Measurements from ENCODE around the gene FXYD3.

The FXYD3 gene

DNA sequence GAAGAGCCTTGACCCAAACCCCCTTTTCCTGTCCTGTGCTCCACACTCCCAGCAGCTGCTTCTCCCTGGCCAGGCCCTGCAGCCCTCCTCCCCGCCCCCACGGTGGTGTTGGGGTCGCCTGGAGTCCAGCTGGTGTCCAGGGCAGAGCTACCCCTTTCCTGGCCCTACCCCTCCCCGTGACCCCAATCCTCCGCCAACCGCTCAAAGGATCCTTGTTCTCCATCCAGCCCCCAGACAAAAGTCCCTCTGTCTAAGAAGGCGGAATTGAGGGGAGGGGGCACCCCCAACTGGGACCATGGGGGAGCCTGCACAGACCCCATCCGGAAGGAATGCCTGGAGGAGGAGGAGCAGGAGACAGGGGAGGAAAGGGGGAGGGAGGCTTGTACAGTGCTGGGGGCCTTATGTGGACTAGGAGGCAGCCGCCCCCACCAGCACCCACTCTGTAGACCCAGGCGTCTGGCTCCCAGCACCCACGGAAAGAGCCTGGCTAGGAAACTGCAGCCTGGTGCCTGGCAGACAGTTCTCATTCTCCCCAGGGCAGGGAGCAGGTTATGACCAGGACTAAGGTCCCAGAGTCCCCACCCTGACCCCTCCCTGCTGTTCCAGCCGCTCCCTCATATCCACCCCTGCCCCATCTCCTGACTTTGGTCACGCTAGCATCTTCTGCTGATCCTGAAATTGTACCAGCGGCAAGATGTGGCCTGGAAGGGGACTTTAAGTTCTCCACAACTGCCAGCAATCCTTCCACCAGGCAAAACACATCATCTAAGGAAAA, at the start of gene FXYD3:
FXYD3 (plus strand) TSS at position 647 of the 775 bp plus-strand sequence. CDS start 3,554 bp downstream, outside the sequence.
- DNase-seq (ENCODE audit: low read depth in 2 of 2), result no peak

DNA sequence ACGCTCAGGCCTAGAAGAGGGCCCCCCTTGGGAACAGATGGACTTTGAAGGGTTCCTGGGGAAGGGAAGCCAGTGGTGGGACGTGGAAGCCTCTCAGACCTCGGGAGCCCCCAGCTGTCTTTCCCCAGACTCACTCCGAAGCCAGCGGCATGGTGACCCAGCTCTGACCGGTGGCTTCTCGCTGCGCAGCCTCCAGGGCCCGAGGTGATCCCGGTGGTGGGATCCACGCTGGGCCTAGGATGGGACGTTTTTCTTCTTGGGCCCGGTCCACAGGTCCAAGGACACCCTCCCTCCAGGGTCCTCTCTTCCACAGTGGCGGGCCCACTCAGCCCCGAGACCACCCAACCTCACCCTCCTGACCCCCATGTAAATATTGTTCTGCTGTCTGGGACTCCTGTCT, 49.5 kb upstream of the FXYD3 start:
- DNase-seq (ENCODE audit: low read depth in 2 of 2), result no peak

GRCh38 chr19:35066691-35067563, 48.7 kb upstream of the FXYD3 start:
- DNase-seq (ENCODE audit: low read depth in 2 of 2), result peak; percentile 86 to 90

- no peak for DNase-seq (ENCODE audit: low read depth in 2 of 2)
Observed at GRCh38 chr19:35068941-35069634, 46.5 kb upstream of the FXYD3 start.

DNA sequence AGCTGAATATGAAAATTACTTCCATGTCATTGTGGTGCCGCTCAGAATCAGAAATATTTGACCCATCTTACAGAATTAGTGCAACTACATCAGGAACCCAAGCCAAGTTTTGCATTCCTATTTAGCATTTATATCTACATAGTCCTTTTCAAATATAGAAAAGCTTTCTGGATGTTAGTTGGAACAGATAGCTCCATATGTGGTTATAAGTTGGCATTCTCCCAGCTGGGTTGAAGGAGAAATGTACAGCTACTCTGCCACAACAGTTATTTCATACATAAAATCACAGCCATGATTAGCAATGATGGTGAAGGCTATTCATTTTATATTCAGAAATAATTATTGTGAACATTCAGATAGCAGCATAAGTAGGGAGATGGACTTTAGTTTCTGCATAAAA, 45.9 kb upstream of the FXYD3 start:
- DNase-seq (ENCODE audit: low read depth in 2 of 2), result no peak

GRCh38 chr19:35070471-35070870, 45.2 kb upstream of the FXYD3 start:
- no peak for DNase-seq (ENCODE audit: low read depth in 2 of 2)

DNA sequence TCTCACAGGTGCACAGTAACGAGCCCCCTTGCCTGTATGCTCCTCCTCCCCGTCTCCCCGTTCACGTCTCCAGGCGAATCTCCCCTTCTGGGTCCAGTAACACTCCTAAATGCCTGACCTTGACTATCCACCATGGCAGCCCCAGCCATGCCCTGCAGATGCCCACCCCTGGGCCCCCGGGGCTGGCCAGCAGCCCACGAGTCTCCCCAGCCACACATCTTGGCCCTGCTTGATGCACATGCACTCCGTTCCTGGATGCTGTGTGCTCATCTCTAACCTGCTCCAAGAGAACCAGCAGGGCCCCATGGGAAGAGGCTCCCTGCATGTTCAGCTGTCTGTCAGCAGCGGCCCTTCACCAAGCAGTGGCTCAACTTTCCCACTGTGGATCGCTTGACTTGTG, 42.1 kb upstream of the FXYD3 start:
- no peak for DNase-seq (ENCODE audit: low read depth in 2 of 2)

- no peak for DNase-seq (ENCODE audit: low read depth in 2 of 2)
Observed at GRCh38 chr19:35073941-35074340, 41.7 kb upstream of the FXYD3 start.

DNA sequence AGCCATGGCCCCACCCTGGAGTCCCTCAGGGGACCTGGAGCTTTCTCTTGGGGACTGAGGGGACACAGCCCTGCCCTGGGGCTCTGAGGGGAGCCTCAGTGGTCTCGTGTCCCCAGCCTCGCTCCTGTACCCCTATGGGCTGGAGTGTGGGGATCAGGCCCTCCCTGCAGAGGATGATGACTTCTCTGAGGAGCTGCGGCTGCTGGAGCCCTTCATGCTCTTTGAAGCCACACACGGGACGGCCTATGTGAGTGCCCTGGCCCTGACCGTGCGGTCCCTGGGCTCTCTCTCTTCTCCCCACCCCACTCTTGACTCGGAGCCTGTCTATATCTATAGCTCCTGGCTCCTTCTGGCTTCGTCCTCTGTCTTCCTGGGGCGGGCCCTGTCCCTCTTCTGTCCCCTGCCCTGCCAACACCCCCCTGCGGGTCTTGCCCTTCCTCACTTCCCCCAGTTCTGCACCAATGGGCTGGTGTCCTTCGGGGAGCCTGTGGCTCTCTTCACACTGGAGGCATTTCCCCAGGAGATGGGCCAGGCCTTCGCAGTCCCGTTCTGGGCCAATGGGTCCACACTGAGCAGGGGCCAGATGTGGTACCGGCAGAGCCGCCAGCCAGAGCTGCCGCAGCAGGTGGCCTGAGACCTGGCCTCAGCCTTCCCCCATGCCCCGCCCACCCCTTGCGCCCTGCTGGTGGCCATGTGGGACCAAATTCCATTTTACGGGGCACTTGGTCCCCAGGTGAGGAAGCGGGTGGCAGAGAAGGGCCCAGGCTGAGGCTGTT, 41.0 kb upstream of the FXYD3 start:
- no peak for DNase-seq (ENCODE audit: low read depth in 2 of 2)

DNA sequence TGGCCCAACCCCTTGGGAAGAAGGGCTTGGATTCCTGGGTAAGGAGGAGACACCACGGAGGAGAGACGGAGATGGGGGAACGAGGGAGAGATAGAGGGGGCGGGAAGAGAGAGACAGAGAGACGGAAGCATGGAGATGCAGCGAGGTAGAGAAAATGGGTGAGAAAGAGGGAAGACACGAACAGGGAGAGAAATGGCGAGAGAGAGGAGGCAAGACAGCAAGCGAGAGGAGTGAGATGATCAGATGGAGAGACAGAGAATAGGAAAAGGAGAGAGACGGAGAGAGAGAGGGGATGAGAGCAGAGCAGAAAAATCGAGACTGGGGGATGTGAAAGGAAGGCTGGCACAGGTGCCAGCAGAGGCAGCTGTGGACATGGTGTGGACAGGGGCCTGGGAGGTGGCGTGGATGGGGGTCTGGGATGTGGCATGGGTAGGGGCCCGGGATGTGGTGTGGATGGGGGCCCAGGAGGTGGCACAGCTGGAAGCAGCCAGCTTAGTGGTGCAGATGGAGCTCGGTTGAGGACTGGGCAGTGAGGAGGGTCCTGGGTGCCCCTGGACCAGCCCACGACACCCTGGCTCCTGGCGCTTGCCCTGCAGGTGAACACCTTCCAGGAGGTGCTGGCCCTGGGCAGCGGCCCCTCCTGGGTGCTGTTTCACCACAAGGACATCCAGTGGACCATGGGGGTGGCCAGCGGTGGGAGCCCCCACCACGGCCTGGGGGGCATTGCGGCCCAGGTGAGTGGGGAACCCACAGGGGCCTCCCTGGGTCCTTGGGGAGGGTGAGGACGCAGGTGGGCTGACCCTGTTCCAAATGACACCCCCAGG, 40.2 kb upstream of the FXYD3 start:
- DNase-seq (ENCODE audit: low read depth in 2 of 2), result no peak

DNA sequence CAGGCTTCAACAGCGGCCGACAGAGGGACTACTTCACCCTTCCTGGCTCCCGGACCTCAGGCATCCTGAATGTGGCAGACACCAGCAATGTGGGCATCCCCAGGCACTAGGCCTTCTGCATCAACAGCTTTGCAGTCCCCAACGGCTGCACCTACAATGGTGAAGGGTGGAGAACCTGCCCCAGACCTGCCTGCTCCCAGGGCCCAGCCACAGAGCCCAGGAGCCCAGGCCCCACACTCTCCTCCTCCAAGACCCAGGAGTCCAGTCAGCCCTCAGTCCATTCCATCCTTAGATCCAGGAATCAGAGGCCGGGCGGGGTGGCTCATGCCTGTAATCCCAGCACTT, 39.6 kb upstream of the FXYD3 start:
- DNase-seq (ENCODE audit: low read depth in 2 of 2), result no peak

DNA sequence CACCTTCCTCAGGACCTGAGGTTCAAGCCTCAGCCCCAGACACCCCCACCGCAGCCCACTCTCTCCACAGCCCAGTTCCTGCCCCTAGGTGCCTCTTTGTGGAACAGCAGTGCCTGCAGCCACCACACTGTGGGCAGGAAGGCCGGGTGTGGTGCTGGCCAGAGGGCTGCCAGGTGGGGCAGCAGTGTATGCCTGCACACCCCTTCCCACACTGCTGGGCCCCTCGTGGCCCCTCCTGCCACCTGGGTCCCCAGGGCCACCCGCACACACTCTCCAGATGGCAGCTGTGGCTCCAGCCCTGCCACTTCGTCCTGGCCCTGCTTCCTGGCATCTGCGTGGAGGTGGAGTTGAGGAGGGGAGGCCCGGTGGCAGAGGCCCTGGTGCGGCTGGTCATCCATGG, 39.0 kb upstream of the FXYD3 start:
- DNase-seq (ENCODE audit: low read depth in 2 of 2), result no peak

- no peak for DNase-seq (ENCODE audit: low read depth in 2 of 2)
Observed at GRCh38 chr19:35077411-35078223, 38.0 kb upstream of the FXYD3 start.

GRCh38 chr19:35079826-35080225, 35.8 kb upstream of the FXYD3 start:
- no peak for DNase-seq (ENCODE audit: low read depth in 2 of 2)

GRCh38 chr19:35080613-35081170, 34.9 kb upstream of the FXYD3 start:
- DNase-seq (ENCODE audit: low read depth in 2 of 2), result no peak

GRCh38 chr19:35081201-35081600, 34.4 kb upstream of the FXYD3 start:
- no peak for DNase-seq (ENCODE audit: low read depth in 2 of 2)

DNA sequence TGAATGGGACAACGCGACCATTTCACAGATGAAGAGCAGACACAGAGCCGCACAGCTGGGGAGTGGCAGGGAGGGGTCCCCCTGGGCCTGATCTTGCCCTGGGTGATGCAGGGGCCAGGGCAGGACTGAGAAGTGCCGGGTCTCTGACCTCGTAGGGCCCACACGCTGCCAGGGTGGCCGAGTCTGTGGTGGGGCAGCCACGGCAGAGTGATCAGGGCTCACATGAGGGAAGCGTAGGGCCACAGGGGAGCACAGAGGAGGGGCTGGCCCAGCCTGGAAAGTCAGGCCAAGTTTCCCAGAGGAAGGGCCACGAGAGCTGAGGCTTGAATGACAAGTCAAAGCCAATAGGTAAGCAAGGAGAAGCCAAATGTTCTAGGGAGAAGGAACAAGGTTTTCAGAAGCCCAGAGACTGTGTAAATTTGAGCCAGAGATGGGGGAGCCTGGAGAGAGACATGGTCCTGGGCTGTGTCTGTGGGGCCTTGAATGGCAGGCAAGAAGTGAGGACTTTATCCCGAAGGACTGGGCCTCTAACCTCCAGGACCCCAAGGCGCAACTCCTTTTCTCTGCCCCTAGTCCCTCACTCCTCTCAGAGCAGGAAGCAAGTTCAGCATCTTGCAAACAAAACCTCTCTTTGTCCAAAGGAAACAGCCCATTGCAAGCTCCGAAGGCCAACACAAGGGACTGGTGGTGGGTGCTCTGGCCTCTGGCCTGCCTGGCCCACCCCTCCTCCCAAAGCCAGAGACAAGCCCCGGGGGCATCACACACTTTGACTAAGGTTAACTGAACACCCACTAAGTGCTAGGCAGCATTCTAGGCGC, 31.7 kb upstream of the FXYD3 start:
- no peak for DNase-seq (ENCODE audit: low read depth in 2 of 2)

DNA sequence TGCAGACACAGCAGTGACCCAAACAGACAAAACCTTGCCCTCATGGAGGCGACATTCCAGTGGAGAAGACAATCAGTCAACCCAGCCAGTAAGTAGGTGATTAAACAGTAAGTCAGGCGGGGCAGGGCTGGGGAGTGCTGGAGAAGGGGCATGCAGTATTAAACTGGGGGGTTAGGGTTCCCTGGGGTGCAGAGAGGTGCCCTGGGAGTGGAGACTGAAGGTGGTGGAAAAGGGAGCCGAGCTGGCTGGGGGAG, 31.2 kb upstream of the FXYD3 start:
- no peak for DNase-seq (ENCODE audit: low read depth in 2 of 2)

DNA sequence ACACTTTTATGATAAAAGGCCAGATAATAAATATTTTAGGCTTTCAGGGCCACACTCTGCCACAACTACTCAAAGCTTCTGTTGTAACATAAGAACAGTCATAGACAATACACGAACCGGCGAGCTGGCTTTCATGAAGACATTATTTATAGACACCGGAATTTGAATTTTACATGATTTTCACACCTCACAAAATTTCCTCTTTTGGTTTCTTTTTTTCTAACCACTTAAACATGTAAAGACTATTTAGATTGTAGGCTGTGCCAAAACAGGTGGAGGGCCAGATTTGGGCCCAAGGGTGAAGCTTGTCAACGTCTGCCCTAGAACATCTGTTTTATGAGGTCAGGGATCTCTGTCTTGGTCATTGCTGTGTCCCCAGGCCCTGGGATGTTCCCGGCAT, 29.7 kb upstream of the FXYD3 start:
- DNase-seq (ENCODE audit: low read depth in 2 of 2), result no peak

Measured in stimulated activated CD4-positive, alpha-beta T cell treated with anti-CD3 and anti-CD28 coated beads, Interleukin-15, amount 100 ng/mL, for 48 hours (primary cell).